ENCODE results near the gene PTPN2.

GRCh38 chr18:12779456-12779855 is 104.6 kb downstream of the PTPN2 start:
- TF ChIP-seq, protein P1, sequence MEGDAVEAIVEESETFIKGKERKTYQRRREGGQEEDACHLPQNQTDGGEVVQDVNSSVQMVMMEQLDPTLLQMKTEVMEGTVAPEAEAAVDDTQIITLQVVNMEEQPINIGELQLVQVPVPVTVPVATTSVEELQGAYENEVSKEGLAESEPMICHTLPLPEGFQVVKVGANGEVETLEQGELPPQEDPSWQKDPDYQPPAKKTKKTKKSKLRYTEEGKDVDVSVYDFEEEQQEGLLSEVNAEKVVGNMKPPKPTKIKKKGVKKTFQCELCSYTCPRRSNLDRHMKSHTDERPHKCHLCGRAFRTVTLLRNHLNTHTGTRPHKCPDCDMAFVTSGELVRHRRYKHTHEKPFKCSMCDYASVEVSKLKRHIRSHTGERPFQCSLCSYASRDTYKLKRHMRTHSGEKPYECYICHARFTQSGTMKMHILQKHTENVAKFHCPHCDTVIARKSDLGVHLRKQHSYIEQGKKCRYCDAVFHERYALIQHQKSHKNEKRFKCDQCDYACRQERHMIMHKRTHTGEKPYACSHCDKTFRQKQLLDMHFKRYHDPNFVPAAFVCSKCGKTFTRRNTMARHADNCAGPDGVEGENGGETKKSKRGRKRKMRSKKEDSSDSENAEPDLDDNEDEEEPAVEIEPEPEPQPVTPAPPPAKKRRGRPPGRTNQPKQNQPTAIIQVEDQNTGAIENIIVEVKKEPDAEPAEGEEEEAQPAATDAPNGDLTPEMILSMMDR (conservative IDR thresholded peaks at IDR 0.05; ENCODE audit: low read depth in 2 of 2): no peak
- TF ChIP-seq POLR2AphosphoS5 (IDR thresholded peaks at IDR 0.05; ENCODE audit: low read depth) (no peak), EZH2 (IDR thresholded peaks at IDR 0.05; ENCODE audit: low read depth, unreplicated experiment) (no peak), CREB1 (CRISPR knock-in tag; IDR thresholded peaks at IDR 0.05; ENCODE audit: low read depth) (no peak), EZH2phosphoT487 (IDR thresholded peaks at IDR 0.05; ENCODE audit: unreplicated experiment) (no peak), REST (IDR thresholded peaks at IDR 0.05; ENCODE audit: unreplicated experiment) (no peak), ZNF114 (CRISPR knock-in tag; IDR thresholded peaks at IDR 0.05) (no peak), JUNB (IDR thresholded peaks at IDR 0.05; ENCODE audit: unreplicated experiment) (no peak), NANOG (IDR thresholded peaks at IDR 0.05; ENCODE audit: borderline replicate concordance) (no peak), STAT1 (IDR thresholded peaks at IDR 0.05; ENCODE audit: unreplicated experiment) (no peak)
- TF ChIP-seq, protein P2, sequence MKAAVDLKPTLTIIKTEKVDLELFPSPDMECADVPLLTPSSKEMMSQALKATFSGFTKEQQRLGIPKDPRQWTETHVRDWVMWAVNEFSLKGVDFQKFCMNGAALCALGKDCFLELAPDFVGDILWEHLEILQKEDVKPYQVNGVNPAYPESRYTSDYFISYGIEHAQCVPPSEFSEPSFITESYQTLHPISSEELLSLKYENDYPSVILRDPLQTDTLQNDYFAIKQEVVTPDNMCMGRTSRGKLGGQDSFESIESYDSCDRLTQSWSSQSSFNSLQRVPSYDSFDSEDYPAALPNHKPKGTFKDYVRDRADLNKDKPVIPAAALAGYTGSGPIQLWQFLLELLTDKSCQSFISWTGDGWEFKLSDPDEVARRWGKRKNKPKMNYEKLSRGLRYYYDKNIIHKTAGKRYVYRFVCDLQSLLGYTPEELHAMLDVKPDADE (IDR thresholded peaks at IDR 0.05): no peak

All from GM23338 (cell line).